Activated naive CD8-positive, alpha-beta T cell treated with anti-CD3 and anti-CD28 coated beads, Interleukin-2, amount 10 ng/mL, durations not matched to agents 7 days and 5 days (primary cell): Measurements from ENCODE around the gene RAB7B. TPM values are rescaled to one million over a fixed set of nuclear protein-coding genes. Genes with fewer than 3 reads are reported as not detected.

ENCODE experiments used
- ATAC-seq: fragments of 150-1000 bp; cut with Tn5 transposase; one replicate; pipeline ENCODE4 v1.10.0; 2021; ENCODE audit warnings: low read depth, moderate library complexity
- POLR2A ChIA-PET: fragments of 350-600 bp; sonication (Branson Sonifier 250); formaldehyde crosslinking; loops from one replicate; lab custom pipeline; 2021; ENCODE audit warnings: antibody characterized with exemption; lab: Charles Lee
- DNase-seq: peaks from one replicate; pipeline ENCODE4 v3.0.0; 2021
- H3K27ac Mint-ChIP-seq: one replicate; pipeline ENCODE4 v1.8.0; 2022; ENCODE audit warnings: mild to moderate bottlenecking, mixed read lengths
- H3K27me3 Mint-ChIP-seq: one replicate; pipeline ENCODE4 v1.8.0; 2022; ENCODE audit warnings: mild to moderate bottlenecking, moderate library complexity, mixed read lengths
- H3K36me3 Mint-ChIP-seq: one replicate; pipeline ENCODE4 v1.8.0; 2021; ENCODE audit warnings: mild to moderate bottlenecking, mixed read lengths
- H3K4me1 Mint-ChIP-seq: one replicate; pipeline ENCODE4 v1.8.0; 2021; ENCODE audit warnings: mixed read lengths
- H3K4me3 Mint-ChIP-seq: one replicate; pipeline ENCODE4 v1.8.0; 2022; ENCODE audit warnings: mild to moderate bottlenecking, moderate library complexity, mixed read lengths
- H3K9me3 Mint-ChIP-seq: one replicate; pipeline ENCODE4 v1.8.0; 2021; ENCODE audit warnings: mixed read lengths
- total RNA-seq, 2 experiments: library from RNA; stranded (reverse); gene quantifications; one replicate each; pipeline ENCODE4 v1.2.3, GENCODE V29; 2021

RAB7B gene
- total RNA-seq, 2 experiments from 2014 or later = 0.80 to 0.91 TPM

DNA sequence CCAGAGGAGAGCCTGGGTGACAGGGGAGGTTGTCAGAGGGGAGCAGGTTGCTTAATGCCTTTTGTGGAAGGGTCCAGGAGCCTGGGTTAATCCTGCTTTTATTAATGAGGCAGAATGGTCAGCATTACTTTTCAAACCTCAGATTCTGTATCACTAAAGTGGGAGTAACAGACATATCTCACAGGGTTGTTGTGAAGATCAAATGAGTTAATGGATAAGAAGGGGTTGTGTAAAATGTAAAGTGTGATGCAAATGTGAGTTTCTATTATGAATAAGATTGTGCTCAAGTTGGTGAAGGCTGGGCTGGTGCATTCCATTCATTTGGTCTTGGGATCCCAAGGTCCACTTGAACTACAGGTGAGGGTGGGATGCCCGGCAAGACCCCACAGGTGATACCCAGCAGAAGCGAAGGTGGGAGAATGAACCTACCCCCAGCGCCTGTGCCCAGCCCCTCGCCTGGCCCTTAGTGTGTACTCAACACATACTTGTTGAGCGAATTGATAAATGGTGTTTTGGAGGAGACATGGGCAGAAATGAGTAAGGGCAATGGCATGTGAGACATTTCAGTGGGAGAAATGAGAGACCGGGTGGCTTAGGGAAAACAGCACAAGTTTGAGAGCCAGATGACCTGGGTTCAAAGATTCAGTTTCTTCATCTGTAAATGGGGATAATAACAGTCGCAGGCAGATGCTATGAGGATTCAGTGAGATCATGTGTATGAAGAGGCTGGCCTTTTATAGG lies 66.2 kb downstream of the RAB7B start:
- Mint-ChIP-seq H3K4me1 (peaks cover 2% of the 10 kb centered on the region), H3K9me3 (no peaks in the 10 kb centered on the region), H3K27me3 (peaks cover 32% of the 10 kb centered on the region), H3K4me3 (no peak overlapping the region), H3K36me3 (no peaks in the 10 kb centered on the region), H3K27ac (no peak overlapping the region)
- no peak for ATAC-seq
- no peak for DNase-seq
- POLR2A ChIA-PET = no interaction called here

- no peak overlapping the region for H3K4me3 Mint-ChIP-seq
- DNase-seq (no peak), ATAC-seq (no peak)
- H3K27me3 Mint-ChIP-seq = peaks cover 33% of the 10 kb centered on the region
- no peaks in the 10 kb centered on the region for H3K9me3 Mint-ChIP-seq
- no peak overlapping the region for H3K27ac Mint-ChIP-seq
- peaks cover 2% of the 10 kb centered on the region for H3K4me1 Mint-ChIP-seq
- POLR2A ChIA-PET = no interaction called here
- no peaks in the 10 kb centered on the region for H3K36me3 Mint-ChIP-seq
Measured at GRCh38 chr1:205936311-205936710, 66.9 kb downstream of the RAB7B start.

DNA sequence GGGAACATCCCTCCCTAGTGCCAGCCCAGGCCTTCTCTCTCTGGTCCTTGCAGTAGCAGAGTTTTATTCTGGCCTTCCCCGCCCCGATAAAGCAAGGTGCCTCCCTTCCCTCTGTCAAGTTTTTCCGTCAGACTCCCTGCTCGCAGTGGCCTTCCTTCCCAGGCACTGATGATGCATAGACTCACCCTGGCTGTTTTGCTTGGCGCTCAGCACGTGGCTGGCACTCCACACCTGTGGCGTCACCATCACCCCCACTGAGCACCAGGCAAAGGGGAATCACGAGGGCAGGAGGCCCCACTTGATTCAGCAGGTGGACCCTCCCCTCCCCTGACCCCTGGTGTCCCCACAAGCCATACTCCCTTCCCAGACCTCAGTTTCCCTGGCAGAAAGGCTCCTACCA lies 67.3 kb downstream of the RAB7B start:
- no peaks in the 10 kb centered on the region for H3K36me3 Mint-ChIP-seq
- H3K9me3 Mint-ChIP-seq = no peaks in the 10 kb centered on the region
- H3K27me3 Mint-ChIP-seq = peaks cover 32% of the 10 kb centered on the region
- POLR2A ChIA-PET = no interaction called here
- H3K4me3 Mint-ChIP-seq = no peak overlapping the region
- H3K4me1 Mint-ChIP-seq = peaks cover 2% of the 10 kb centered on the region
- ATAC-seq = no peak
- no peak for DNase-seq
- no peak overlapping the region for H3K27ac Mint-ChIP-seq

GRCh38 chr1:205934788-205935187 lies 68.4 kb downstream of the RAB7B start:
- Mint-ChIP-seq H3K9me3 (no peaks in the 10 kb centered on the region), H3K36me3 (no peaks in the 10 kb centered on the region), H3K27ac (no peak overlapping the region), H3K4me1 (peaks cover 2% of the 10 kb centered on the region), H3K27me3 (peaks cover 30% of the 10 kb centered on the region), H3K4me3 (no peak overlapping the region)
- POLR2A ChIA-PET = no interaction called here
- ATAC-seq = no peak
- no peak for DNase-seq

DNA sequence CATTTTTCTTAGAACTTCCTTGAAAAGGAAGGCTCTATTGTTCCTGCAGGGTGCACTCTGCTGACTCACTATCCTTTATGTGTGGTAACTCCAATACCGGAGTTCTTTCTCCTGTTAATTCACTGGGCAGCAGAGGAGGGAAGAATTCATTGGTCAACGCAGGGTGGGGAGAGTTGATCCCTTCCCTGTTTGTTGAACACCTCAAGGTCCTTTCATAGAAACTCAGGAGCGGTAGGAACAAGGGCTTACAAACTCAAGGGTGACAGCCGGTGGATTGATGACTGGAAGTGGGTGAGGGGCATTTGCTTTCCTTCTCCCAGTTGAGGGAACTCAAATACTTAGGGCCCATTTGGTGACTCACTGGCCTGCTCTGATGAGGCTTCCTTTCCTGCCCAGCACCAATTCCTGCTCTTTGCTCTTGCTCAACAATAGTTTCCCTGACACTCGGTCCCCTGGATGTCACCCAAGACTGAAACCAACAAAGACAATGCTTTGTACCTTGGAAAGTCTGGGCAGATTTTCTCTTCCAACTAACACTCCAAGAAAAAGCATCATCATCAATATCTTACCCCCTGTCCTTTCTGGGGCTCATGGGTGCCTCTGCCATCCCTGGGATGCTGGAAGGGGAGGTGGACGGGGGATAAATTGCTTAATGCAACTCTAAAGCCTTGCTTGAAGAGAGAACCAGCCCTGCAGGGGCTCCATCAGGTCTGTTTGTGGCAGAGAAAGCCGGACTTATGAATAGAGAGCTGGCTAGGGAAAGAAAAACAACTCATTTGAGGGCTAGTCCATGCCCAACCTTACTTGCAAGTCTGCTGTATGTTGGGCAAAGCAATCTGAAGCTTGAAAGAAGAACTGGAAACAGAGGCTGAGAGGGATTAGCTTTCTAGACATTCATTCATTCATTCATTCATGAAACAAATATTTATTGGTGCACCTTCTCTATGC lies 69.2 kb downstream of the RAB7B start:
- no peak for ATAC-seq
- Mint-ChIP-seq H3K27me3 (peaks cover 26% of the 10 kb centered on the region), H3K4me1 (peaks cover 2% of the 10 kb centered on the region), H3K27ac (no peak overlapping the region), H3K9me3 (no peaks in the 10 kb centered on the region), H3K36me3 (no peaks in the 10 kb centered on the region), H3K4me3 (no peak overlapping the region)
- DNase-seq = no peak
- POLR2A ChIA-PET = no interaction called here

- H3K9me3 Mint-ChIP-seq = no peaks in the 10 kb centered on the region
- POLR2A ChIA-PET = no interaction called here
- DNase-seq = no peak
- H3K36me3 Mint-ChIP-seq = no peaks in the 10 kb centered on the region
- ATAC-seq = no peak
- peaks cover 15% of the 10 kb centered on the region for H3K27me3 Mint-ChIP-seq
- H3K4me3 Mint-ChIP-seq = no peak overlapping the region
- H3K27ac Mint-ChIP-seq = no peak overlapping the region
- peaks cover 2% of the 10 kb centered on the region for H3K4me1 Mint-ChIP-seq
Measured at GRCh38 chr1:205932776-205933175, 70.4 kb downstream of the RAB7B start.

DNA sequence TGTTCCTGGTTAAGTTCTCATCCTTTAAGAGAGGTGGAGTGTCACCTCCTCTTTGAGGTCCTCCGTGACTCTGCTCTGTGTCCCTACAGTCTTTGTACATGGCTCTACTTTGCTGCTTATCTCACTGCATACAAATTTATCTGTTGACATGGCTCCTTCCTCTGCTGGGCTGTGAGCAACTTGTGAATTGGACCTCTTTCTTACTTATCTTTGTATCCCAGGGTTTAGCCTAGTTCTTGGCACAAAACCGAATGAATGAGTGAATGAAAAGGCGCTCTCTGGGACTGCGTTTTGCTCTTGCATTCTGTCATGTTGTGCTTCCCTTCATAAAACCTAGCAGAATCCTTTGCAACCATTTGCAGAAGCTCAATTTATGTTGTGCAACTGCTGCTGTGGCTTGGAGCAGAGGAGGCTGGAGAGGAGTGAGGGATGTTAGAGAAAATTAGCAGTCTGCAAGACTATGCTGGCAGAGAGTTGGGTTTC lies 72.4 kb downstream of the RAB7B start:
- POLR2A ChIA-PET = interaction anchor here (0.7 kb wide), 1 partner anchor 107 kb away, joined by 3 read pairs; no protein-coding TSS in a partner anchor
- H3K36me3 Mint-ChIP-seq = no peaks in the 10 kb centered on the region
- peaks cover 10% of the 10 kb centered on the region for H3K27me3 Mint-ChIP-seq
- DNase-seq (no peak), ATAC-seq (no peak)
- no peak overlapping the region for H3K27ac Mint-ChIP-seq
- H3K9me3 Mint-ChIP-seq = no peaks in the 10 kb centered on the region
- peaks cover 4% of the 10 kb centered on the region for H3K4me1 Mint-ChIP-seq
- no peak overlapping the region for H3K4me3 Mint-ChIP-seq

- ATAC-seq (no peak), DNase-seq (no peak)
- Mint-ChIP-seq H3K4me3 (no peak overlapping the region), H3K27me3 (peaks cover 9% of the 10 kb centered on the region), H3K9me3 (no peaks in the 10 kb centered on the region), H3K36me3 (no peaks in the 10 kb centered on the region), H3K4me1 (peaks cover 4% of the 10 kb centered on the region), H3K27ac (no peak overlapping the region)
- POLR2A ChIA-PET = no interaction called here
Measured at GRCh38 chr1:205930195-205930577, 73.0 kb downstream of the RAB7B start.

- Mint-ChIP-seq H3K36me3 (no peaks in the 10 kb centered on the region), H3K9me3 (no peaks in the 10 kb centered on the region), H3K27me3 (peaks cover 9% of the 10 kb centered on the region), H3K27ac (no peak overlapping the region), H3K4me3 (no peak overlapping the region), H3K4me1 (peaks cover 4% of the 10 kb centered on the region)
- POLR2A ChIA-PET = no interaction called here
- DNase-seq (no peak), ATAC-seq (no peak)
Measured at GRCh38 chr1:205929496-205930194, 73.5 kb downstream of the RAB7B start.

- Mint-ChIP-seq H3K4me3 (no peak overlapping the region), H3K4me1 (peaks cover 2% of the 10 kb centered on the region), H3K9me3 (no peaks in the 10 kb centered on the region), H3K27ac (no peak overlapping the region), H3K36me3 (no peaks in the 10 kb centered on the region), H3K27me3 (peaks cover 6% of the 10 kb centered on the region)
- DNase-seq (no peak), ATAC-seq (no peak)
- POLR2A ChIA-PET = no interaction called here
Measured at GRCh38 chr1:205928317-205928716, 74.9 kb downstream of the RAB7B start.

- POLR2A ChIA-PET = no interaction called here
- ATAC-seq = no peak
Measured at GRCh38 chr1:205927676-205928075, 75.5 kb downstream of the RAB7B start.

GRCh38 chr1:205927247-205927646 lies 75.9 kb downstream of the RAB7B start:
- Mint-ChIP-seq H3K9me3 (no peaks in the 10 kb centered on the region), H3K4me3 (no peak overlapping the region), H3K27me3 (peaks cover 5% of the 10 kb centered on the region), H3K4me1 (peaks cover 2% of the 10 kb centered on the region), H3K27ac (no peak overlapping the region), H3K36me3 (no peaks in the 10 kb centered on the region)
- ATAC-seq (no peak), DNase-seq (no peak)
- POLR2A ChIA-PET = no interaction called here

More at GRCh38 chr1:205927676-205928075, 75.5 kb downstream of the RAB7B start:
- H3K27ac Mint-ChIP-seq = no peak overlapping the region
- DNase-seq = no peak
- H3K4me3 Mint-ChIP-seq = no peak overlapping the region
- H3K27me3 Mint-ChIP-seq = peaks cover 5% of the 10 kb centered on the region
- peaks cover 2% of the 10 kb centered on the region for H3K4me1 Mint-ChIP-seq
- no peaks in the 10 kb centered on the region for H3K9me3 Mint-ChIP-seq
- no peaks in the 10 kb centered on the region for H3K36me3 Mint-ChIP-seq
